GM12865 (cell line): ENCODE data around the gene ATPAF2.

ENCODE experiments used
- DNase-seq: peaks from one replicate; pipeline ENCODE4 v3.0.0; 2010; ENCODE audit warnings: low read depth
- H3K4me3 ChIP-seq: 2 replicates; pipeline ENCODE4 v1.5.1; 2011; ENCODE audit warnings: mild to moderate bottlenecking, low read depth, low read length, control low read depth
- CTCF ChIP-seq: IDR thresholded peaks from 2 replicates; pipeline ENCODE4 v1.5.1; 2011; ENCODE audit warnings: low read length, control low read depth, low read depth, inconsistent platforms; ENCODE audit not compliant: insufficient read depth; ENCODE audit errors: missing control alignments

The ATPAF2 gene

GRCh38 chr17:18021372-18021771 lies 17.6 kb downstream of the ATPAF2 start:
- H3K4me3 ChIP-seq = no peak overlapping the region
- no peak for DNase-seq
- no peak for TF ChIP-seq CTCF

- H3K4me3 ChIP-seq = no peak overlapping the region
- no peak for DNase-seq
- TF ChIP-seq CTCF = no peak
Observed at GRCh38 chr17:18020971-18021370, 18.0 kb downstream of the ATPAF2 start.

GRCh38 chr17:18019838-18020154 lies 19.2 kb downstream of the ATPAF2 start:
- TF ChIP-seq CTCF = no peak
- no peak overlapping the region for H3K4me3 ChIP-seq
- no peak for DNase-seq

GRCh38 chr17:18018411-18018921 lies 20.5 kb downstream of the ATPAF2 start:
- DNase-seq = no peak
- no peak for TF ChIP-seq CTCF
- no peak overlapping the region for H3K4me3 ChIP-seq

GRCh38 chr17:18017958-18018357 lies 21.0 kb downstream of the ATPAF2 start:
- no peak for TF ChIP-seq CTCF
- no peak for DNase-seq
- no peak overlapping the region for H3K4me3 ChIP-seq

GRCh38 chr17:18016426-18016825 lies 22.5 kb downstream of the ATPAF2 start:
- H3K4me3 ChIP-seq = no peak overlapping the region
- TF ChIP-seq CTCF = no peak
- no peak for DNase-seq

- TF ChIP-seq CTCF = no peak
- no peak overlapping the region for H3K4me3 ChIP-seq
- DNase-seq = no peak
Observed at GRCh38 chr17:18015593-18015992, 23.4 kb downstream of the ATPAF2 start.
